Breast epithelium (tissue), 4 donors: ENCODE data around the gene THUMPD1. TPM values are rescaled to one million over a fixed set of nuclear protein-coding genes. Genes with fewer than 3 reads are reported as not detected.

Experiments used
- DNase-seq, 2 donors: peaks; one replicate each; pipeline ENCODE4 v3.0.0-alpha.2; 2019; ENCODE audit warnings: low spot score in 2 of 2
- H3K27ac ChIP-seq, 2 donors: fragments of 200-600 bp; sonication (generic) in 1 of 2; one replicate each; pipeline ENCODE4 v1.5.1; 2016 to 2019; ENCODE audit warnings: mild to moderate bottlenecking in 1 of 2
- H3K27me3 ChIP-seq, 2 donors: fragments of 200-600 bp; sonication (generic) in 1 of 2; one replicate each; pipeline versions ENCODE4 v1.5.1 to v1.6.0; 2017 to 2019; ENCODE audit warnings: control low read depth in 1 of 2, mild to moderate bottlenecking in 1 of 2
- H3K36me3 ChIP-seq: fragments of 200-600 bp; one replicate; pipeline ENCODE4 v1.5.1; 2019
- H3K4me1 ChIP-seq, 2 donors: fragments of 200-600 bp; sonication (generic); one replicate each; pipeline ENCODE4 v1.5.1; 2016 to 2019; ENCODE audit warnings: control low read depth in 1 of 2
- H3K4me3 ChIP-seq, 3 donors: fragments of 200-600 bp; sonication (generic); 1 replicate in 2 of 3; 2 replicates in 1 of 3; pipeline ENCODE4 v1.5.1; 2016 to 2019; ENCODE audit warnings: mild to moderate bottlenecking in 3 of 3, moderate library complexity in 2 of 3
- H3K9me3 ChIP-seq, 2 donors: fragments of 200-600 bp; sonication (generic) in 1 of 2; one replicate each; pipeline ENCODE4 v1.5.1; 2016 to 2019; ENCODE audit warnings: control low read depth in 1 of 2
- CTCF ChIP-seq, 3 donors: fragments of 450-650 bp; IDR thresholded peaks; one replicate each; pipeline ENCODE4 v1.5.1; 2016 to 2017; ENCODE audit warnings: antibody characterized with exemption in 3 of 3, mild to moderate bottlenecking in 3 of 3, moderate library complexity in 3 of 3
- POLR2A ChIP-seq: fragments of 450-650 bp; IDR thresholded peaks from one replicate; pipeline ENCODE4 v1.6.1; 2016; ENCODE audit warnings: antibody characterized with exemption, mild to moderate bottlenecking, moderate library complexity
- POLR2AphosphoS5 ChIP-seq, 3 donors: sonication (generic); formaldehyde crosslinking; IDR thresholded peaks; one replicate each; pipeline ENCODE4 v1.6.1; 2017; ENCODE audit warnings: antibody characterized with exemption in 3 of 3
- intact Hi-C: fragments of 100-400 bp; cut with DNase I; formaldehyde crosslinking; loops from one replicate; pipeline ENCODE4 v1.15.1; 2023; ENCODE audit warnings: low total_unique reads
- total RNA-seq, 3 donors: library from RNA; depleted of rRNA; stranded (reverse); fragments of >200 nt; gene quantifications; one replicate each; pipeline ENCODE4 v1.1.0, GENCODE V29; 2016

Gene THUMPD1
- 100 to 1,000 TPM in 1 of 3 donors, 10 to 100 TPM in 2; 70.5 to 109 (median 76.3) TPM for total RNA-seq

GRCh38 chr16:20741554-20742285 is at the start of gene THUMPD1:
Gene THUMPD1 (minus strand): TSS chr16:20741818. CDS start chr16:20741739, 79 bp downstream.
- TF ChIP-seq POLR2AphosphoS5 (IDR thresholded peaks at IDR 0.05) (peak; percentile 95 to 98 (median 97)), POLR2A (peak; percentile 77), CTCF (IDR thresholded peaks at IDR 0.05) (peak in 1 of 3 donors; percentile 27)
- no peaks in the 10 kb centered on the region for H3K36me3 ChIP-seq
- H3K27me3 ChIP-seq, result no peaks in the 10 kb centered on the region
- intact Hi-C loops, result no loop called here
- H3K4me1 ChIP-seq, result no peaks in the 10 kb centered on the region
- H3K4me3 ChIP-seq, result peak within 1 kb of the TSS; percentile 80 to 97 (median 91)
- H3K9me3 ChIP-seq, result no peaks in the 10 kb centered on the region
- DNase-seq, result peak; percentile 94 to 96
- peak within 1 kb of the TSS; percentile 95 to 97 for H3K27ac ChIP-seq

GRCh38 chr16:20789130-20789529 is 47.5 kb upstream of the THUMPD1 start:
- intact Hi-C loops, result no loop called here
- TF ChIP-seq CTCF (IDR thresholded peaks at IDR 0.05) (no peak), POLR2AphosphoS5 (IDR thresholded peaks at IDR 0.05) (no peak), POLR2A (no peak)
- H3K9me3 ChIP-seq, result no peaks in the 10 kb centered on the region
- H3K4me3 ChIP-seq, result no peak overlapping the region
- no peaks in the 10 kb centered on the region for H3K4me1 ChIP-seq
- H3K36me3 ChIP-seq, result no peaks in the 10 kb centered on the region
- DNase-seq, result no peak
- H3K27me3 ChIP-seq, result no peaks in the 10 kb centered on the region
- H3K27ac ChIP-seq, result no peak overlapping the region

- H3K36me3 ChIP-seq, result no peaks in the 10 kb centered on the region
Observed at GRCh38 chr16:20784204-20784603, 42.6 kb upstream of the THUMPD1 start.

GRCh38 chr16:20782470-20782869 is 40.9 kb upstream of the THUMPD1 start:
- Histone ChIP-seq H3K4me3 (no peak overlapping the region), H3K9me3 (no peaks in the 10 kb centered on the region), H3K27me3 (no peaks in the 10 kb centered on the region), H3K36me3 (no peaks in the 10 kb centered on the region), H3K27ac (no peak overlapping the region), H3K4me1 (no peaks in the 10 kb centered on the region)
- intact Hi-C loops, result no loop called here
- TF ChIP-seq POLR2AphosphoS5 (IDR thresholded peaks at IDR 0.05), result no peak
- DNase-seq, result no peak

More at GRCh38 chr16:20784204-20784603, 42.6 kb upstream of the THUMPD1 start:
- H3K27me3 ChIP-seq, result no peaks in the 10 kb centered on the region
- TF ChIP-seq POLR2AphosphoS5 (IDR thresholded peaks at IDR 0.05) (no peak), POLR2A (no peak), CTCF (IDR thresholded peaks at IDR 0.05) (no peak)
- DNase-seq, result no peak
- no peak overlapping the region for H3K27ac ChIP-seq
- intact Hi-C loops, result no loop called here
- H3K4me3 ChIP-seq, result no peak overlapping the region
- no peaks in the 10 kb centered on the region for H3K4me1 ChIP-seq
- no peaks in the 10 kb centered on the region for H3K9me3 ChIP-seq

- TF ChIP-seq POLR2A (no peak), POLR2AphosphoS5 (IDR thresholded peaks at IDR 0.05) (no peak), CTCF (IDR thresholded peaks at IDR 0.05) (no peak)
- Histone ChIP-seq H3K4me3 (no peak overlapping the region), H3K36me3 (no peaks in the 10 kb centered on the region), H3K9me3 (no peaks in the 10 kb centered on the region), H3K4me1 (no peaks in the 10 kb centered on the region), H3K27me3 (no peaks in the 10 kb centered on the region), H3K27ac (no peak overlapping the region)
- intact Hi-C loops, result no loop called here
- no peak for DNase-seq
Observed at GRCh38 chr16:20781697-20782096, 40.1 kb upstream of the THUMPD1 start.
